Measurements from ENCODE around the gene ST3GAL6.
A peak's percentile ranks its signal among the peaks of the same experiment; 100 is the strongest.

The ST3GAL6 gene

DNA sequence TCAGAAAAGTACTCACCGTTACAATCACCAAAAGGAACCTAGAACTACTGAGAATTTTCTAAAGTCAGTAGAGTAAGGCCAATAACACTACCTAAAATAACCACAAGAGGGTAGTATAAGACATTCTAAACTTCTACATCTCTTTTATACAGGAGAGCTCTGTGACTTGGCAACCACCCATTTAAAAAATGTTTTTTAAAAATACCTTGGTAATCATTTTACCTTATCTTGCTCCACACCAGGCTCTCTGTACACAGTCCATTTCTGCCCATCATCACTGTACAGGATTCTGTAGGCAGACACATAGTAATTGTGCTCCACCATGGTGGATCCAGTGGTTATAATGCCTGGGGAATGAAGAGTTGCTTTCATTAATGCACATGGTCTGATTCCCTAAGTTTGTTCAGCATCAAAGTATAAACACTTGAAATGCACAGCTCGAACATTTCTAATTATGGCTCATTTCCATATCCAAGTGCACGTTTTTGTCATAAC is 54.5 kb downstream of the ST3GAL6 start:
- Mint-ChIP-seq H3K27ac (no peak overlapping the region), H3K27me3 (ENCODE audit: low read depth, poor library complexity) (no peaks in the 10 kb centered on the region), H3K4me3 (no peak overlapping the region), H3K36me3 (ENCODE audit: low read depth) (peaks cover 70% of the 10 kb centered on the region), H3K9me3 (no peaks in the 10 kb centered on the region), H3K4me1 (no peaks in the 10 kb centered on the region)
- DNase-seq: no peak
- TF ChIP-seq, protein P1, sequence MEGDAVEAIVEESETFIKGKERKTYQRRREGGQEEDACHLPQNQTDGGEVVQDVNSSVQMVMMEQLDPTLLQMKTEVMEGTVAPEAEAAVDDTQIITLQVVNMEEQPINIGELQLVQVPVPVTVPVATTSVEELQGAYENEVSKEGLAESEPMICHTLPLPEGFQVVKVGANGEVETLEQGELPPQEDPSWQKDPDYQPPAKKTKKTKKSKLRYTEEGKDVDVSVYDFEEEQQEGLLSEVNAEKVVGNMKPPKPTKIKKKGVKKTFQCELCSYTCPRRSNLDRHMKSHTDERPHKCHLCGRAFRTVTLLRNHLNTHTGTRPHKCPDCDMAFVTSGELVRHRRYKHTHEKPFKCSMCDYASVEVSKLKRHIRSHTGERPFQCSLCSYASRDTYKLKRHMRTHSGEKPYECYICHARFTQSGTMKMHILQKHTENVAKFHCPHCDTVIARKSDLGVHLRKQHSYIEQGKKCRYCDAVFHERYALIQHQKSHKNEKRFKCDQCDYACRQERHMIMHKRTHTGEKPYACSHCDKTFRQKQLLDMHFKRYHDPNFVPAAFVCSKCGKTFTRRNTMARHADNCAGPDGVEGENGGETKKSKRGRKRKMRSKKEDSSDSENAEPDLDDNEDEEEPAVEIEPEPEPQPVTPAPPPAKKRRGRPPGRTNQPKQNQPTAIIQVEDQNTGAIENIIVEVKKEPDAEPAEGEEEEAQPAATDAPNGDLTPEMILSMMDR (IDR thresholded peaks at IDR 0.05): peak; percentile 71

DNA sequence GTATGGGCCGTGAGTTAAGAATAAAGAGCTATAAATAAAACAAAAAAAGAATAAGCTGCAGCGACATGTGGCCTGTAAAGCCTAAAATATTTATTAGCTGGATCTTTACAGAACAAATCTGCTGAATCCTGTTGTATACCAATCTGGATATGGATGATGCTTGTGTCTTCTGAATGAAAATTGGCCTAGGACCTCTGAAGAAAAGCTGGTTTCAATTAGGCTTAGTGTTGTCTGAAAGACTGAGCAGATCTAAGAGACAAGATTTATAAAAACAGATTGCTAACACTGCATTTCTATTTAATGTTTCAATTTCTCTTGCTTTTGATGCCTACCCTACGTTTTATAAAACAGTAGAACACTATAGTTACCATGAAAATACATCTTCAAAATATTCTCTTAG is 57.9 kb downstream of the ST3GAL6 start:
- Mint-ChIP-seq H3K9me3 (no peaks in the 10 kb centered on the region), H3K4me3 (no peak overlapping the region), H3K27ac (no peak overlapping the region), H3K4me1 (no peaks in the 10 kb centered on the region), H3K36me3 (ENCODE audit: low read depth) (peaks cover 75% of the 10 kb centered on the region), H3K27me3 (ENCODE audit: low read depth, poor library complexity) (no peaks in the 10 kb centered on the region)
- no peak for DNase-seq
- TF ChIP-seq, protein P1 (IDR thresholded peaks at IDR 0.05): no peak

DNA sequence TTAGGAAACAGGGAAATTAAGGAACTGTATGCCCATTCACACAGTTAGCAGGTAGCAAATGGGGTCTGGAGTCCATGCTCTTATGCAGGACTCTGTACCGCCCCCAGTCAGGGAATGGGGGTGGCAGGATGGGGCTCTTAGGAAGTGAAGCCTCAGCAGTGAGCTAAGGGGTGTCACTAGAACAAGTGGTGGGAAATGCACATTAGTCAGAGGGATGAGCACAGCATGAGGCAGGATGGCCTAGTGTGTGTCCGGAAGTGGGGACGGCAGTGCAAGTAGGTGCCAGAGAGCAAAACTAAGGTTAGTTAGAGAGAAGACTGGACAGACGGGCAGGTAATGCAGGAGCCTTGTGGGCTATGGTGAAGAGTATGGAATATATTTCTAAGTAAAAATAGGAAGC is 60.7 kb downstream of the ST3GAL6 start:
- Mint-ChIP-seq H3K9me3 (peaks cover 3% of the 10 kb centered on the region), H3K27ac (no peak overlapping the region), H3K27me3 (ENCODE audit: low read depth, poor library complexity) (peaks cover 3% of the 10 kb centered on the region), H3K36me3 (ENCODE audit: low read depth) (peaks cover 57% of the 10 kb centered on the region), H3K4me1 (peaks cover 11% of the 10 kb centered on the region), H3K4me3 (no peak overlapping the region)
- TF ChIP-seq, protein P1 (IDR thresholded peaks at IDR 0.05): no peak
- no peak for DNase-seq

DNA sequence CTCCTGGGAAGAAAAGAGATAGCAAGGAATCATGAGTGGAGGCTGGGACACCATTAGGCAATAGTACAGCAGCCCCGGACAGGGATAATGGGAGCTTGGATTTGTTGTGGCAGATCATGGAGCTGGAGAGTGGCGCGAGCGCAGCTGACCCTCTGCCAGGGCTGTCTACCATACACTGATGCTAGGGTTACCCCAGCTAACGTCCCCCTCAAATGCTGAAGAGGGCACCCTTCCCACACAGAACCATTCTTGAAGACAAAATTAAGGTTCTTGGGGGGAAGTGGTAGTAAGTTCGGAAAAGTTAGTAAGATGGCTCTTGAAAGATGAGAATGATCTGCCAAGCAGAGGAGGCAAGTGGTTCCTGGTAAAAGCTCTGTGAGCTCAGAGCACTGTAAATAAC is 61.1 kb downstream of the ST3GAL6 start:
- Mint-ChIP-seq H3K4me1 (peaks cover 11% of the 10 kb centered on the region), H3K27me3 (ENCODE audit: low read depth, poor library complexity) (peaks cover 3% of the 10 kb centered on the region), H3K36me3 (ENCODE audit: low read depth) (peaks cover 55% of the 10 kb centered on the region), H3K9me3 (peaks cover 7% of the 10 kb centered on the region), H3K4me3 (no peak overlapping the region), H3K27ac (no peak overlapping the region)
- DNase-seq: no peak
- TF ChIP-seq, protein P1 (IDR thresholded peaks at IDR 0.05): no peak

DNA sequence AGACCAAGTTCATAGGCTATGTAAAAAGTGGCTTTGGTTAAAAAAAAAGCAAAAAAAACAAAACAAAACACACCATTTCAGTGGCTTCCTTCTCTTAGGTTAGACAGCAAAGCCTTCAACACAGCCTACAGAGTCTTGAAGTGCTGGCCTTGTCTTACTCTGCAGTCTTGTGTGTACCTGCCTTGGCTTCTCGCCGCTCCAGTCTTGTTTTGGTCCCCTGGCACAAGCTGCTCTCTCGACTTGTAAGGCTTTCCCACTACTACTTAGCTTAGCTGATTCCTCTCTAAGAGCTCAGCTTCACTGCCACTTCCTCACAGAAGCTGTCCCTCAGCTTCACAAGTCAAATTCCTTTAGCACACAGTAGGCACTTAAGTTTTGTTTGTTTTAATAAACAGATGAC is 63.0 kb downstream of the ST3GAL6 start:
- TF ChIP-seq, protein P1 (IDR thresholded peaks at IDR 0.05): no peak
- H3K36me3 Mint-ChIP-seq (ENCODE audit: low read depth): peaks cover 57% of the 10 kb centered on the region
- H3K27ac Mint-ChIP-seq: peak overlapping the region; percentile 26
- no peak for DNase-seq
- peaks cover 26% of the 10 kb centered on the region for H3K9me3 Mint-ChIP-seq
- H3K27me3 Mint-ChIP-seq (ENCODE audit: low read depth, poor library complexity): peaks cover 3% of the 10 kb centered on the region
- H3K4me3 Mint-ChIP-seq: no peak overlapping the region
- H3K4me1 Mint-ChIP-seq: peaks cover 11% of the 10 kb centered on the region

DNA sequence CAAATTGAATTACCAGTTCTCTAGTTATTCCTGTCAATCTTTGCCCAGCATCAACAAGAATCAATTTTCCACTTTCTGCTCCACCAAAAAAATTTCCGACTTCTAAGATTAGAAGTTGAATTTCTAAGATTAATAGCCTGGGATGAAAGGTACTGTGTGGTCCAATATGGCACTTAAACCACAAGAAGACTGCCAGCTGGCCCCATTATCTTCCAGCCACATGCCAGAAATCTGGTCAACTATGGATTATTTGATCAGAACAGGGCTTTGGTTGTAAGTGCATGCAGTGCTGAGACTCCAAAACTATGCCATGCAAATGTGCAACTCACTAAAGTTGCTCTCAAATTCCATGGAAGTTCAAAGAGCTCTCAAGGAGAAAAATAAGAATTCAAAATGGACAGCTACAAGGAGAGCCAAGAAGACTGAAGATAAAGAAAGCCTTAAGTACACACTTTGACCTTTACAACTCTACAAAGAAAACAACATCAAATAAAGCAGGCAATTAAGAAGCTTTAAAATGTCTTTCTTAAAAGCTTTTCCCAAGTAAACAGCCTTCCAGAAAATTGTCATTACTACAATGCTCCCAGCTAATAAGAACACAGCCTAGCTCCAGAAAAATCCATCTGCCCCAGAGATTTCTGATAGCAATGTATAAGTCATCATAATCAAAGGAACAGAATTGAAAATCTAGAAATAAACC is 64.2 kb downstream of the ST3GAL6 start:
- peak overlapping the region; percentile 90 for H3K27ac Mint-ChIP-seq
- H3K4me1 Mint-ChIP-seq: peaks cover 11% of the 10 kb centered on the region
- DNase-seq: no peak
- H3K4me3 Mint-ChIP-seq: no peak overlapping the region
- H3K27me3 Mint-ChIP-seq (ENCODE audit: low read depth, poor library complexity): peaks cover 3% of the 10 kb centered on the region
- TF ChIP-seq, protein P1 (IDR thresholded peaks at IDR 0.05): no peak
- H3K36me3 Mint-ChIP-seq (ENCODE audit: low read depth): peaks cover 57% of the 10 kb centered on the region
- peaks cover 38% of the 10 kb centered on the region for H3K9me3 Mint-ChIP-seq

Measured in nephron progenitor cell (in vitro differentiated cells).